Pancreas (tissue), 10 donors: ENCODE measurements around the gene ALDOB. TPM values are rescaled to one million over a fixed set of nuclear protein-coding genes. Genes with fewer than 3 reads are reported as not detected.

Source experiments
- ATAC-seq, 4 donors: fragments of 200-7000 bp; cut with Tn5 transposase; one replicate each; pipeline versions ENCODE4 v1.8.0 to v1.9.1; 2020; ENCODE audit warnings: mild to moderate bottlenecking in 4 of 4, moderate library complexity in 4 of 4
- DNase-seq, 6 donors: peaks; one replicate each; pipeline ENCODE4 v3.0.0-alpha.2; 2020
- FAIRE-seq: peaks from 2 replicates; lab custom pipeline; 2012; peaks lifted over from hg19 to GRCh38; lab: Jason Lieb, UNC
- H3K27ac ChIP-seq, 4 donors: fragments of 200-600 bp; sonication (generic); 1 replicate in 3 of 4; 2 replicates in 1 of 4; pipeline versions ENCODE4 v1.5.0 to v1.8.0; 2020
- H3K27me3 ChIP-seq, 4 donors: fragments of 200-600 bp; one replicate each; pipeline ENCODE4 v1.8.0; 2021
- H3K36me3 ChIP-seq, 3 donors: fragments of 200-600 bp; sonication (generic) in 1 of 3; one replicate each; pipeline versions ENCODE4 v1.5.0 to v1.8.0; 2020 to 2021
- H3K4me1 ChIP-seq, 3 donors: fragments of 200-600 bp; one replicate each; pipeline ENCODE4 v1.8.0; 2021
- H3K4me3 ChIP-seq, 4 donors: fragments of 200-600 bp; sonication (generic) in 2 of 4; one replicate each; pipeline versions ENCODE4 v1.5.0 to v1.8.0; 2020 to 2021
- H3K9me3 ChIP-seq, 4 donors: fragments of 200-600 bp; one replicate each; pipeline ENCODE4 v1.8.0; 2021
- CTCF ChIP-seq, 4 donors: fragments of 200-600 bp; sonication (generic) in 3 of 4; IDR thresholded peaks; one replicate each; pipeline versions ENCODE4 v1.5.0 to v1.8.0; 2021; ENCODE audit warnings: antibody characterized with exemption in 4 of 4
- WGBS, 2 donors: extraction: QIAGEN DNeasy Blood & Tissue Kit; methylation state at CpG; one replicate each; pipeline ENCODE4 v1.1.7; 2013; 5-methylcytosine and 5-hydroxymethylcytosine counted together
- intact Hi-C, 3 donors: fragments of 100-400 bp; cut with DNase I; formaldehyde crosslinking; loops; one replicate each; pipeline versions ENCODE4 v1.11.1 to v1.14.2; 2022
- polyA plus RNA-seq, 2 donors: library from polyadenylated mRNA; stranded (reverse); fragments of 200-250 nt; gene quantifications; one replicate each; pipeline ENCODE4 v1.2.3, GENCODE V29; 2013
- total RNA-seq, 6 donors: library from RNA; stranded (reverse); fragmentation: NEBNext Ultra II Directional in 4 of 6; extraction: Animal tissue kit (Norgen Biotek cat#: 25700) in 4 of 6; gene quantifications; one replicate each; pipeline versions ENCODE4 v1.2.1 to v1.2.4, GENCODE V29; 2021 to 2023
- donor health status: healthy with polysubstance abuse.
- donor health status: DM: no; HTN: no; CAD: no; lungs with moderate emphysema.
- donor health status: DM: no; HTN: no; CAD: no.
- donor health status: control.
- donor health status: control.
- donor health status: Bipolar disorder and iron deficiency.
- donor health status: DM: yes; HTN: yes; CAD: no.
- donor health status: DM: no; HTN: no; CAD: no.
- donor health status: DM: no; HTN: no; CAD: no.
- donor health status: DM: yes; HTN: yes; CAD: no.

ALDOB gene
- total and polyA plus RNA-seq, 8 donors: 75.0 to 856 (median 287) TPM

GRCh38 chr9:101414839-101415238, 20.7 kb downstream of the ALDOB start:
- Histone ChIP-seq H3K9me3 (no peaks in the 10 kb centered on the region), H3K4me1 (peaks cover 10 to 13% (median 13%) of the 10 kb centered on the region in 3 donors), H3K27me3 (no peaks in the 10 kb centered on the region), H3K4me3 (no peak overlapping the region), H3K27ac (no peak overlapping the region), H3K36me3 (no peaks in the 10 kb centered on the region)
- ATAC-seq (no peak), FAIRE-seq (no peak), DNase-seq (no peak)
- intact Hi-C loops: no loop called here
- no peak for TF ChIP-seq CTCF (IDR thresholded peaks at IDR 0.05)

GRCh38 chr9:101409079-101409477, 26.5 kb downstream of the ALDOB start:
- DNase-seq (no peak), FAIRE-seq (no peak), ATAC-seq (no peak)
- H3K27me3 ChIP-seq: no peaks in the 10 kb centered on the region
- H3K4me1 ChIP-seq: no peaks in the 10 kb centered on the region
- WGBS, 2 donors: 98% methylated on average over 4 of the region's 4 CpGs
- peaks cover 18 to 54% (median 26%) of the 10 kb centered on the region in 3 donors for H3K36me3 ChIP-seq
- no peak for TF ChIP-seq CTCF (IDR thresholded peaks at IDR 0.05)
- H3K9me3 ChIP-seq: peaks cover 0 to 11% (median 3%) of the 10 kb centered on the region in 4 donors
- intact Hi-C loops: no loop called here
- no peak overlapping the region for H3K4me3 ChIP-seq
- no peak overlapping the region for H3K27ac ChIP-seq

- Histone ChIP-seq H3K27me3 (no peaks in the 10 kb centered on the region), H3K4me1 (no peaks in the 10 kb centered on the region), H3K27ac (no peak overlapping the region), H3K36me3 (peaks cover 24 to 60% (median 32%) of the 10 kb centered on the region in 3 donors), H3K9me3 (peaks cover 0 to 11% (median 3%) of the 10 kb centered on the region in 4 donors), H3K4me3 (no peak overlapping the region)
- no peak for FAIRE-seq
- no peak for TF ChIP-seq CTCF (IDR thresholded peaks at IDR 0.05)
- no peak for ATAC-seq
- 98 to 99% methylated on average over 5 of the region's 5 CpGs for WGBS, 2 donors
- intact Hi-C loops: no loop called here
- no peak for DNase-seq
Measured at GRCh38 chr9:101408374-101409078, 27.0 kb downstream of the ALDOB start.

GRCh38 chr9:101403516-101404285, 31.9 kb downstream of the ALDOB start:
- intact Hi-C loops: no loop called here
- H3K36me3 ChIP-seq: peaks cover 21 to 78% (median 29%) of the 10 kb centered on the region in 3 donors
- 92 to 93% methylated on average over 9 of the region's 9 CpGs for WGBS, 2 donors
- peaks cover 0 to 7% (median 3%) of the 10 kb centered on the region in 4 donors for H3K9me3 ChIP-seq
- ATAC-seq (no peak), DNase-seq (no peak), FAIRE-seq (no peak)
- H3K27ac ChIP-seq: no peak overlapping the region
- no peak for TF ChIP-seq CTCF (IDR thresholded peaks at IDR 0.05)
- H3K27me3 ChIP-seq: no peaks in the 10 kb centered on the region
- H3K4me3 ChIP-seq: no peak overlapping the region
- peaks cover 8 to 15% (median 9%) of the 10 kb centered on the region in 3 donors for H3K4me1 ChIP-seq
